K562 (cell line): ENCODE measurements around the gene DHDH. TPM values are rescaled to one million over a fixed set of nuclear protein-coding genes. Genes with fewer than 3 reads are reported as not detected.

Experiments used
- ATAC-seq: fragments of 200-7000 bp; cut with Tn5 transposase; 3 replicates; pipeline ENCODE4 v1.9.1; 2020; ENCODE audit warnings: moderate library complexity
- BruUV-seq: library from RNA; stranded (reverse); fragments of 400-500 nt; replicated peaks from 2 replicates; lab custom pipeline; 2021; lab: Mats Ljungman, UMichigan
- CTCF ChIA-PET: fragments of 300-600 bp; formaldehyde crosslinking; extraction: SDS; loops from one replicate; lab custom pipeline; 2021; ENCODE audit warnings: low intra/inter-chr PET ratio; lab: Yijun Ruan, JAX
- POLR2A ChIA-PET: fragments of 300-600, 350-650 bp; sonication (Branson Sonifier 250); formaldehyde crosslinking; extraction: SDS; loops from one replicate; lab custom pipeline; 2021; ENCODE audit warnings: antibody characterized with exemption, inconsistent platforms; lab: Yijun Ruan, JAX
- DNase-seq, 4 experiments: peaks; one replicate each; pipeline versions ENCODE4 v3.0.0 to v3.0.0-alpha.2; 2011 to 2018; ENCODE audit warnings: low spot score in 3 of 4, mixed read lengths in 3 of 4; ENCODE audit errors: extremely low read depth in 1 of 4
- FAIRE-seq: peaks from 2 replicates; lab custom pipeline; 2011; peaks lifted over from hg19 to GRCh38; lab: Jason Lieb, UNC
- H2AFZ ChIP-seq: 2 replicates; pipeline ENCODE4 v1.6.0; 2011; ENCODE audit warnings: low read depth, low read length, control low read depth, inconsistent platforms
- H3K27ac ChIP-seq: fragments of 200-600 bp; 3 replicates; pipeline ENCODE4 v1.8.0; 2011; ENCODE audit warnings: low read depth, mild to moderate bottlenecking, control low read depth, inconsistent platforms, low read length, moderate library complexity, mixed read lengths; ENCODE audit errors: extremely low read depth
- H3K27me3 ChIP-seq, 2 experiments: fragments of 300-600 bp in 1 of 2; 2 replicates in 1 of 2; 3 replicates in 1 of 2; pipeline versions ENCODE4 v1.6.0 to v1.8.0; 2011; ENCODE audit warnings: inconsistent platforms in 2 of 2, low read length in 2 of 2, mild to moderate bottlenecking in 1 of 2, mixed read lengths in 1 of 2, moderate library complexity in 1 of 2; ENCODE audit not compliant: control insufficient read depth in 2 of 2, insufficient read depth in 2 of 2
- H3K36me3 ChIP-seq: fragments of 300-600 bp; 3 replicates; pipeline ENCODE4 v1.8.0; 2011; ENCODE audit warnings: mild to moderate bottlenecking, low read length, inconsistent platforms; ENCODE audit not compliant: control insufficient read depth, insufficient read depth
- H3K4me1 ChIP-seq, 2 experiments: fragments of 200-600 bp in 1 of 2; replicated peaks in 1 of 2; 2 replicates in 1 of 2; 3 replicates in 1 of 2; pipeline versions ENCODE4 v1.5.1 to v1.8.0; 2011; ENCODE audit warnings: inconsistent platforms in 2 of 2, low read length in 2 of 2, mild to moderate bottlenecking in 1 of 2, mixed read lengths in 1 of 2, moderate library complexity in 1 of 2; ENCODE audit not compliant: control insufficient read depth in 2 of 2, insufficient read depth in 2 of 2
- H3K4me2 ChIP-seq: 2 replicates; pipeline ENCODE4 v1.6.1; 2011; ENCODE audit warnings: low read length, control low read depth, inconsistent platforms, mixed read lengths; ENCODE audit not compliant: insufficient read depth
- H3K4me3 ChIP-seq: fragments of 200-600 bp; sonication (generic), shearing (Covaris generic); 2 replicates; pipeline ENCODE4 v1.5.1; 2016; ENCODE audit warnings: control low read depth, inconsistent platforms
- H3K79me2 ChIP-seq: fragments of 200-600 bp; 3 replicates; pipeline ENCODE4 v1.8.0; 2011; ENCODE audit warnings: low read length, inconsistent platforms; ENCODE audit not compliant: control insufficient read depth, insufficient read depth
- H3K9ac ChIP-seq, 2 experiments: 2 replicates each; pipeline versions ENCODE4 v1.6.0 to v1.6.1; 2011; ENCODE audit warnings: low read depth in 2 of 2, low read length in 2 of 2, control low read depth in 1 of 2, inconsistent platforms in 1 of 2, mild to moderate bottlenecking in 1 of 2, mixed read lengths in 1 of 2; ENCODE audit not compliant: insufficient read depth in 1 of 2
- H3K9me1 ChIP-seq: one replicate; pipeline ENCODE4 v1.6.0; 2011; ENCODE audit warnings: inconsistent platforms, mild to moderate bottlenecking, low read length, moderate library complexity; ENCODE audit not compliant: control insufficient read depth, insufficient read depth
- H3K9me3 ChIP-seq: replicated peaks from 2 replicates; pipeline ENCODE4 v1.5.1; 2011; ENCODE audit warnings: low read depth, low read length, inconsistent platforms; ENCODE audit not compliant: control insufficient read depth, insufficient read depth
- H4K20me1 ChIP-seq: replicated peaks from 2 replicates; pipeline ENCODE4 v1.6.1; 2011; ENCODE audit warnings: low read length, inconsistent platforms, mixed read lengths; ENCODE audit not compliant: control insufficient read depth, insufficient read depth
- ADNP ChIP-seq: fragments of 200-800 bp; sonication (Bioruptor generic); IDR thresholded peaks from 2 replicates; pipeline ENCODE4 v1.6.1; 2016; ENCODE audit warnings: missing genetic modification characterization, missing compliant biosample characterization
- CEBPB ChIP-seq: fragments of 450-650 bp; IDR thresholded peaks from 2 replicates; pipeline ENCODE4 v1.6.1; 2016; ENCODE audit warnings: missing genetic modification characterization, missing compliant biosample characterization
- CEBPG ChIP-seq, 3 experiments: fragments of 200-800 bp in 1 of 3; sonication (Bioruptor generic) in 1 of 3; sonication (generic) in 1 of 3; formaldehyde crosslinking in 1 of 3; IDR thresholded peaks in 2 of 3; conservative IDR thresholded peaks in 1 of 3; 2 replicates each; pipeline versions ENCODE4 v1.6.1 to v1.8.0; 2016 to 2022; ENCODE audit warnings: missing compliant biosample characterization in 2 of 3, missing genetic modification characterization in 2 of 3, mild to moderate bottlenecking in 1 of 3, missing genetic modification reagents in 1 of 3
- FOXJ2 ChIP-seq: fragments of 200-800 bp; sonication (Bioruptor generic); IDR thresholded peaks from 2 replicates; pipeline ENCODE4 v1.6.1; 2016; ENCODE audit warnings: missing genetic modification characterization, missing compliant biosample characterization
- FOXM1 ChIP-seq, 2 experiments: fragments of 450-650 bp in 1 of 2; sonication (generic) in 1 of 2; formaldehyde crosslinking in 1 of 2; IDR thresholded peaks; 2 replicates each; pipeline versions ENCODE4 v1.6.1 to v1.9.0; 2017 to 2022; ENCODE audit warnings: low read depth in 2 of 2, mild to moderate bottlenecking in 2 of 2, missing genetic modification reagents in 1 of 2, moderate library complexity in 1 of 2
- RBM25 ChIP-seq: fragments of 200-400 bp; formaldehyde crosslinking; IDR thresholded peaks from 2 replicates; pipeline ENCODE4 v1.6.1; 2018; ENCODE audit warnings: low read length, low read depth, moderate library complexity; ENCODE audit not compliant: severe bottlenecking
- SPI1 ChIP-seq: IDR thresholded peaks from 2 replicates; pipeline ENCODE4 v1.6.1; 2011; ENCODE audit warnings: low read depth, low read length, control low read depth, borderline replicate concordance
- YY1 ChIP-seq, 3 experiments: IDR thresholded peaks; 2 replicates each; pipeline ENCODE4 v1.6.1; 2011; ENCODE audit warnings: low read length in 2 of 3, mild to moderate bottlenecking in 2 of 3, moderate library complexity in 2 of 3, borderline replicate concordance in 1 of 3, control low read depth in 1 of 3, low read depth in 1 of 3; ENCODE audit not compliant: insufficient read depth in 3 of 3, insufficient replicate concordance in 2 of 3, control insufficient read depth in 1 of 3, insufficient read length in 1 of 3; ENCODE audit errors: extremely low read depth in 1 of 3
- ZFP36 ChIP-seq: fragments of 150-350 bp; IDR thresholded peaks from 2 replicates; pipeline ENCODE4 v1.6.1; 2018; ENCODE audit warnings: low read length, low read depth; ENCODE audit not compliant: partially characterized antibody
- ZNF121 ChIP-seq: sonication (generic); formaldehyde crosslinking; conservative IDR thresholded peaks from 2 replicates; pipeline ENCODE4 v1.8.0; 2022; ENCODE audit warnings: missing genetic modification reagents
- ZNF384 ChIP-seq: IDR thresholded peaks from 2 replicates; pipeline ENCODE4 v1.6.1; 2012; ENCODE audit warnings: low read depth, low read length, improper control_type of control experiment
- ZNF644 ChIP-seq: fragments of 200-800 bp; sonication (Bioruptor generic); IDR thresholded peaks from 2 replicates; pipeline ENCODE4 v1.6.1; 2016; ENCODE audit warnings: low read depth, missing genetic modification characterization, missing compliant biosample characterization
- ZNF696 ChIP-seq: fragments of 250-450 bp; sonication (Bioruptor Pico); conservative IDR thresholded peaks from 2 replicates; pipeline ENCODE4 v1.4.0; 2020; ENCODE audit warnings: mild to moderate bottlenecking, moderate library complexity
- WGBS: fragments of 100-300 bp; shearing (Covaris generic); methylation state at CpG from one replicate; pipeline ENCODE4 v1.1.6; 2016; ENCODE audit warnings: low coverage, mixed read lengths; ENCODE audit not compliant: insufficient coverage; ENCODE audit errors: missing lambda C conversion rate; 5-methylcytosine and 5-hydroxymethylcytosine counted together
- in situ Hi-C: fragments of 300-500 bp; cut with MboI; formaldehyde crosslinking; loops from 4 replicates; pipeline ENCODE4 v1.15.0; 2018; ENCODE audit warnings: inconsistent platforms, mixed read lengths
- intact Hi-C: fragments of 100-400 bp; cut with micrococcal nuclease; formaldehyde crosslinking; loops from 2 replicates; pipeline ENCODE4 v1.14.2; 2022
- polyA plus RNA-seq, 8 experiments: library from polyadenylated mRNA; depleted of rRNA in 4 of 8; stranded (reverse) in 5 of 8; unstranded in 3 of 8; fragments of >200 nt; fragmentation: Nextera tagmentation in 2 of 8; fragmentation: Illumina TruSeq in 1 of 8; extraction: Ambion mirVana in 2 of 8; extraction: Trizol in 1 of 8; gene quantifications; 2 replicates each; pipeline versions ENCODE4 v1.2.1 to v1.2.3, GENCODE V29; 2011 to 2014; ENCODE audit warnings: inconsistent platforms in 1 of 8, missing spikeins in 1 of 8
- total RNA-seq, 7 experiments: library from RNA; depleted of rRNA in 6 of 7; stranded (reverse); fragments of >200 nt in 6 of 7; fragmentation: Illumina TruSeq in 2 of 7; extraction: Trizol in 2 of 7; gene quantifications; 2 replicates each; pipeline versions ENCODE4 v1.2.1 to v1.2.3, GENCODE V29; 2011 to 2021; ENCODE audit warnings: low replicate concordance in 1 of 7
- TF ChIP-seq, protein P1 (sequence below): fragments of 450-650 bp; IDR thresholded peaks from 2 replicates; pipeline ENCODE4 v1.6.1; 2016; ENCODE audit warnings: mild to moderate bottlenecking
- TF ChIP-seq, protein P2 (sequence below): sonication (generic); formaldehyde crosslinking; IDR thresholded peaks from 2 replicates; pipeline ENCODE4 v1.8.1; 2023; ENCODE audit warnings: mild to moderate bottlenecking, missing genetic modification reagents

DHDH gene
- total and polyA plus RNA-seq, 9 of the 15 experiments (the other 6 are each of a cell fraction or from before 2014, with no cell fraction given) = 0.37 to 1.9 (median 0.87) TPM

DNA sequence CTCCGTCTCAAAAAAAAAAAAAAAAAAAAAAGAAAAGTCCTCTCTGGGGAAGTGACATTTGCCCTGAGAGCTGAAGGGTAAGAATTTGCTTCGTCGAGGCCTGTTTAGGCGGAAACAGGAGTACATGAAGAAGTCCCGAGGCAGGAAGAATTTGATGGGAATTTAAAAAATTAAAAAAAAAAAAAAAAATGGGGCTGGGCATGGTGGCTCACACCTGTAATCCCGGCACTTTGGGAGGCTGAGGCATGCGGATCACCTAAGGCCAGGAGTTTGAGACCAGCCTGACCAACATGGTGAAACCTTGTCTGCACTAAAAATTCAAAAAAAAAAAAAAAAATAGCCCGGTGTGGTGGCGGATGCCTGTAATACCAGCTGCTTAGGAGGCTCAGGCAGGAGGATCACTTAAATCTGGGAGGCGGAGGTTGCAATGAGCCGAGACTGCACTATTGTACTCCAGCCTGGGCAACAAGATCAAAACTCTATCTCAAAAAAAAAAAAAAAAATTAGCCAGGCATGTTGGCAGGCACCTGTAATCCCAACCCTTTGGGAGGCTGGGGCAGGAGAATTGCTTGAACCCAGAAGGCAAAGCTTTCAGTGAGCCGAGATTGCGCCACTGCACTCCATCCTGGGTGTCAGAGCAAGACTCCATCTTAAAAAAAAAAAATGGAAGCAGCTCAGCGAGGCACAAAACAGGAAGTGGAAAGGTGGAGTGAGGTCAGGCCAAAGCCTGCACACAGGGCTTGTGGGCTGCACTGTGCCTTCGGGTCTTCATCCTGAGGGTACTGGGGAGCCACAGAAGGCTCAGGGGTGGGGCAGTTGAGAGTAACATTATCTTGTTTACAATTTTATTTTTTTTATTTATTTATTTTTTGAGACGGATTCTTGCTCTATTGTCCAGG lies 26.1 kb downstream of the DHDH start:
- peaks cover 22% of the 10 kb centered on the region for H3K36me3 ChIP-seq
- H3K27me3 ChIP-seq = no peaks in the 10 kb centered on the region
- BruUV-seq = no TSS peak
- H3K4me3 ChIP-seq = no peak overlapping the region
- intact Hi-C loops (no loop called here), in situ Hi-C loops (loop anchor here (10.0 kb wide), 1 partner anchor 85 kb away; the partner anchor contains the start of gene PPP1R15A)
- no peak overlapping the region for H3K9ac ChIP-seq
- ChIA-PET CTCF (no interaction called here), POLR2A (interaction anchor here (0.6 to 1.6 kb wide), 6 partner anchors 8 to 90 kb away, joined by 3 to 7 read pairs (median 5); partner anchors contain the start of gene PPP1R15A)
- no peaks in the 10 kb centered on the region for H3K9me3 ChIP-seq
- H3K27ac ChIP-seq = no peak overlapping the region
- 66% methylated on average over 13 of the region's 16 CpGs for WGBS
- no peaks in the 10 kb centered on the region for H4K20me1 ChIP-seq
- H3K4me1 ChIP-seq = peaks cover 26 to 56% of the 10 kb centered on the region in 2 experiments
- FAIRE-seq (no peak), DNase-seq (no peak), ATAC-seq (no peak)
- no peak overlapping the region for H3K4me2 ChIP-seq
- H3K79me2 ChIP-seq = peaks cover 42% of the 10 kb centered on the region
- no peak overlapping the region for H2AFZ ChIP-seq
- no peaks in the 10 kb centered on the region for H3K9me1 ChIP-seq
- TF ChIP-seq ZNF121 (CRISPR knock-in tag) (no peak), ZNF644 (tag) (no peak), RBM25 (peak; percentile 63), CEBPG (CRISPR knock-in tag; IDR thresholded peaks at IDR 0.05) (no peak), CEBPG (tag; conservative IDR thresholded peaks at IDR 0.05 in 1 of 2, IDR thresholded peaks at IDR 0.05 in 1 of 2) (peak in 1 of 2 experiments; percentile 37; a peak in 1 of 4 replicates), ZFP36 (peak; percentile 75), ZNF696 (no peak), YY1 (IDR thresholded peaks at IDR 0.05; ENCODE audit: borderline replicate concordance in 1 of 3, control insufficient read depth in 1 of 3, extremely low read depth in 1 of 3, insufficient read depth in 3 of 3, insufficient read length in 1 of 3, insufficient replicate concordance in 2 of 3, low read depth in 1 of 3, low read length in 2 of 3) (peak in 1 of 3 experiments; percentile 59), CEBPB (tag) (peak; percentile 72), ZNF384 (peak; percentile 82), FOXJ2 (tag) (no peak), FOXM1 (IDR thresholded peaks at IDR 0.05; ENCODE audit: low read depth) (no peak), FOXM1 (CRISPR knock-in tag; IDR thresholded peaks at IDR 0.05; ENCODE audit: low read depth) (no peak), ADNP (tag) (no peak), SPI1 (peak; percentile 98)
- TF ChIP-seq, protein P1, sequence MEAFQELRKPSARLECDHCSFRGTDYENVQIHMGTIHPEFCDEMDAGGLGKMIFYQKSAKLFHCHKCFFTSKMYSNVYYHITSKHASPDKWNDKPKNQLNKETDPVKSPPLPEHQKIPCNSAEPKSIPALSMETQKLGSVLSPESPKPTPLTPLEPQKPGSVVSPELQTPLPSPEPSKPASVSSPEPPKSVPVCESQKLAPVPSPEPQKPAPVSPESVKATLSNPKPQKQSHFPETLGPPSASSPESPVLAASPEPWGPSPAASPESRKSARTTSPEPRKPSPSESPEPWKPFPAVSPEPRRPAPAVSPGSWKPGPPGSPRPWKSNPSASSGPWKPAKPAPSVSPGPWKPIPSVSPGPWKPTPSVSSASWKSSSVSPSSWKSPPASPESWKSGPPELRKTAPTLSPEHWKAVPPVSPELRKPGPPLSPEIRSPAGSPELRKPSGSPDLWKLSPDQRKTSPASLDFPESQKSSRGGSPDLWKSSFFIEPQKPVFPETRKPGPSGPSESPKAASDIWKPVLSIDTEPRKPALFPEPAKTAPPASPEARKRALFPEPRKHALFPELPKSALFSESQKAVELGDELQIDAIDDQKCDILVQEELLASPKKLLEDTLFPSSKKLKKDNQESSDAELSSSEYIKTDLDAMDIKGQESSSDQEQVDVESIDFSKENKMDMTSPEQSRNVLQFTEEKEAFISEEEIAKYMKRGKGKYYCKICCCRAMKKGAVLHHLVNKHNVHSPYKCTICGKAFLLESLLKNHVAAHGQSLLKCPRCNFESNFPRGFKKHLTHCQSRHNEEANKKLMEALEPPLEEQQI = no peak
- TF ChIP-seq, protein P2, sequence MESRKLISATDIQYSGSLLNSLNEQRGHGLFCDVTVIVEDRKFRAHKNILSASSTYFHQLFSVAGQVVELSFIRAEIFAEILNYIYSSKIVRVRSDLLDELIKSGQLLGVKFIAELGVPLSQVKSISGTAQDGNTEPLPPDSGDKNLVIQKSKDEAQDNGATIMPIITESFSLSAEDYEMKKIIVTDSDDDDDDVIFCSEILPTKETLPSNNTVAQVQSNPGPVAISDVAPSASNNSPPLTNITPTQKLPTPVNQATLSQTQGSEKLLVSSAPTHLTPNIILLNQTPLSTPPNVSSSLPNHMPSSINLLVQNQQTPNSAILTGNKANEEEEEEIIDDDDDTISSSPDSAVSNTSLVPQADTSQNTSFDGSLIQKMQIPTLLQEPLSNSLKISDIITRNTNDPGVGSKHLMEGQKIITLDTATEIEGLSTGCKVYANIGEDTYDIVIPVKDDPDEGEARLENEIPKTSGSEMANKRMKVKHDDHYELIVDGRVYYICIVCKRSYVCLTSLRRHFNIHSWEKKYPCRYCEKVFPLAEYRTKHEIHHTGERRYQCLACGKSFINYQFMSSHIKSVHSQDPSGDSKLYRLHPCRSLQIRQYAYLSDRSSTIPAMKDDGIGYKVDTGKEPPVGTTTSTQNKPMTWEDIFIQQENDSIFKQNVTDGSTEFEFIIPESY = peak; percentile 81; the same call in 1 of the 2 replicates
